GM19193 (cell line): ENCODE results near the gene USP13.

Source experiments
- POLR2A ChIP-seq: IDR thresholded peaks from 4 replicates; pipeline ENCODE4 v1.6.1; 2011; ENCODE audit not compliant: insufficient read depth, insufficient read length; ENCODE audit errors: extremely low read depth

Gene USP13

GRCh38 chr3:179652447-179653095 lies at the start of gene USP13:
TSS of gene USP13 (plus strand) at chr3:179653040. CDS start at chr3:179653226, 186 bp downstream.
- TF ChIP-seq POLR2A = peak; percentile 55

- no peak for TF ChIP-seq POLR2A
These were observed 49.5 kb upstream of the USP13 start for GRCh38 chr3:179603321-179603720.

GRCh38 chr3:179603831-179604230 lies 49.0 kb upstream of the USP13 start:
- no peak for TF ChIP-seq POLR2A

DNA sequence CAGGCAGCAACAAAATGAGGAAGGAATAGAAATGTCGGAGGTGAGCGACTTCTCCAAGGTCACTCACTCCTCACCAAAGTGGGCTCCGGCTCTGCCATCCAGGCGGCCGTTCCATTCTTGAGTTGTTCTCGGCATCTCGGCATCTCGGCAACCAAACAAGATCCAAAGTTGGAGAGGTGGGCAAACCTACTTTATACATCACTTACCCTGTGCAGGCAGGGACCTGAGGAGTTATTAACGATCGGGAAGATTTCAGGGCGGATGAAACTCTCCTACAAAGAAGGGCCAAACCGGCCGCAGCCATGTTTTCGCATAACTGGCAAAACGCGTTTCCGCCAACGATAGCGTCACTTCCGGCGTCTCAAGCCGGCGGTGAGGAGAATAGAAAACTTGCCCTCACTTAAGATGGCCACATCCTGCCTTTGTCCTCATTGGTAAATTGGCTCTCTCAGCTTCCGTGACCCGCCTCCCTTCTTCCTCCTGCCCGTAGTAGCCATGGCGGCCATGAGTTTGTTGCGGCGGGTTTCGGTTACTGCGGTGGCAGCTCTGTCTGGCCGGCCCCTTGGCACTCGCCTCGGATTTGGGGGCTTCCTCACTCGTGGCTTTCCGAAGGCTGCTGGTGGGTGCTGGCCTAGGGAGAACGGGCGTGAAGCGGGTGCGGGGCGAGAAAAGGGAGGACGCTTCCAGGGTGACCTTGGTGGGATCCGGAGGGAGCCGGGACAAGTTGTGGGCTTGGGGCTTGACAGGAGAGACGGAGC lies 48.3 kb upstream of the USP13 start, which contains the start of the genes MRPL47 and NDUFB5:
Gene MRPL47, minus strand, starts transcription at position 318 of the 758 bp plus-strand sequence. Its CDS starts 14 bp downstream, at position 304.
Gene NDUFB5, plus strand, starts transcription at position 474 of the 758 bp plus-strand sequence. Its CDS starts 22 bp downstream, at position 496.
- peak; percentile 89 for TF ChIP-seq POLR2A

- no peak for TF ChIP-seq POLR2A
These were observed 46.2 kb upstream of the USP13 start for GRCh38 chr3:179606534-179607085.

- TF ChIP-seq POLR2A = no peak
These were observed 43.7 kb upstream of the USP13 start for GRCh38 chr3:179608931-179609720.

GRCh38 chr3:179610066-179610465 lies 42.8 kb upstream of the USP13 start:
- no peak for TF ChIP-seq POLR2A

- TF ChIP-seq POLR2A = no peak
These were observed 39.0 kb upstream of the USP13 start for GRCh38 chr3:179613807-179614206.

DNA sequence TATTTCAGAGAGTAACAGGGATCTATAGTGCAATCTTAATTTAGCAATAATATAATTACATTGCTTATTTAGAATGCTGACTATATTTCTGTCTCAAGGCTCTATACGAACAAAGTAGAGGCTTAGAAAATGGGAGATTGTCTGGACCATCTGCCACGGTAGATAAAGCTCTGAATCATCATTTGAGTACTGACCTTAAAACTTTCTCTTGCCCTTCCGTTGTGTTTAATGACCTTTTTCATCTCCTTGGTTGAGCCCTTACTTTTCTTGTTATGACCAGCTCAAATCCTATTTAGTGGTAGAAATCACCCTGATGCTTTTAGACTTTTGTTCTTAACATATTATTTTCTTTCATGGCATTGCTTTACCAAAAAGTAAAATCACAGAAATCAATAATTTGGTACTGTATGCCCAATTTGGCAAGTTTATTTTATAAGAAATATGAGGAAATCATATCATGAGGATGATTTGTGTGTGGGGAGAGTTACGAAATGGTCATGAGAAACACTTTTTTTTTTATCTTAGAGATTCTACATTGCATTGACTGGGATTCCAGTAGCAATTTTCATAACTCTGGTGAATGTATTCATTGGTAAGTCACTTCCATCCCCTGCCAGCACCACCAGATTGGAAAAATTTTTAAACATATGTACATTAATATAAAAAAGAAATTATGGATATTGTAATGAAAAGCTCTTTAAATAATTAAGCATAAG lies 37.2 kb upstream of the USP13 start:
- TF ChIP-seq POLR2A = no peak

DNA sequence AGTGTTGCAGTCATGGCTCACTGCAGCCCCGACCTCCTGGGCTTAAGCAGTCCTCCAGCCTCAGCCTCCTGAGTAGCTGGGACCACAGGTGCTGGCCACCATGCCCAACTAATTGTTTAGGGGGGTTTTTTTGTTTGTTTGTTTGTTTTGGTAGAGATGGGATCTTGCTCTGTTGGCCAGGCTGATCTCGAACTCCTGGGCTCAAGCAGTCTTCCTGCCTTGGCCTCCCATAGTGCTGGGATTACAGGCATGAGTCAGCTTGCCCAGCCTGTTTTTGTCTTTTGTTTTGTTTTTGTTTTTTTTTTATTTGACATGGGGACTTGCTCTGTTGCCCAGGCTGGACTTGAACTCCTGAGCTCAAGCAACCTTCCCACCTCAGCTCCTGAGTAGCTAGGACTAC lies 30.8 kb upstream of the USP13 start:
- no peak for TF ChIP-seq POLR2A

- no peak for TF ChIP-seq POLR2A
These were observed 28.4 kb upstream of the USP13 start for GRCh38 chr3:179624451-179624850.

DNA sequence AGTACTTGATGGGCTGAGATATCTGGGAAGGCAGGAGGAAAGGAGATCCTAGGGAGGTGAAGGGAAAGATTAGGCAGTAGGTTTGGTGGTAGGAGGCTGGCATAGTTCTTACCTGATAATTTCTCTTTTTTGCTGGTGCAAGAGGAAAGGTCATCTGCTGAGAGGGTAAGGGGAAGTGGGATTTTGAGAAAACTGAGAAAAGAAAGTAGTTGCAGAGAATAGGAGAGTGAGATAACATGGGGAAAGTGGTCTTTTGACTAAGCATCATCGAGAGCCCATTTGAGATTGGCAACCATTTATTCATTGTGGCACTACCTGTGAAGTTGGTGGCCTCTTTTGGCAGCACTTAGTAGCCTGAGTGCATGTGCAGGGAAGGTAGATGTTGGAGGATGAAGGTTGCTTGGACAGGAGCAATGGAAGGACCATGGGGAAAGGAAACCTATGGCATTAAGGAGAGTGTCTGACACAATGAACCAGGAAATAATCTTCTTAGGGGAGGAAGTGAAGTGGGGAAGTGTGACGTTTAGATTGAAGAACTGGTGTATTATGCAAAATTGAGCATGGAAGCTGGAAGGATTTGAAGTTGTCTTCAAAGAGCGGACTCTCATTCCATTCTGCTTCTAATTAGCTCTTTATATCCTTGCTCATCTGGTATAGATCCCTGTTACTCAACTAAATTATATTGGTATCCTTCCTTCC lies 21.9 kb upstream of the USP13 start:
- no peak for TF ChIP-seq POLR2A

DNA sequence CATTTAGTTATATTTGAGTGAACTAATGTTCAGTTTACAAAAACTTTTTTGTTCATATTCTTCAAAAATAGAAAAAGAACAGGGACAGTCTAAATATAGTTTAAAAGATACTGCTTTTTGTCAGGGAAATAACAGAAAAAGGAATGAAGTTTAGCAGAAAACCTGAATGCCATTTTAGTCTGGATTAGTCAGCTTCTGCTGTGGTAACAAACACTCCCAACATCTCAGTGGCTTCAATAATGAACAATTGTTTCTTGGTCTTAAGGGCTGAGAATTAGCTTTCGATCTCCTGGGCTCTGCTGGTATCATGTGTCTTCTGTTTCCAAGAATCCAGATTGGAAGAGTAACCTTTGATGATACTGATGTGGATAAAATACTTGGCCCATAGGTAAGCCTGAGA lies 12.4 kb upstream of the USP13 start:
- TF ChIP-seq POLR2A = no peak

DNA sequence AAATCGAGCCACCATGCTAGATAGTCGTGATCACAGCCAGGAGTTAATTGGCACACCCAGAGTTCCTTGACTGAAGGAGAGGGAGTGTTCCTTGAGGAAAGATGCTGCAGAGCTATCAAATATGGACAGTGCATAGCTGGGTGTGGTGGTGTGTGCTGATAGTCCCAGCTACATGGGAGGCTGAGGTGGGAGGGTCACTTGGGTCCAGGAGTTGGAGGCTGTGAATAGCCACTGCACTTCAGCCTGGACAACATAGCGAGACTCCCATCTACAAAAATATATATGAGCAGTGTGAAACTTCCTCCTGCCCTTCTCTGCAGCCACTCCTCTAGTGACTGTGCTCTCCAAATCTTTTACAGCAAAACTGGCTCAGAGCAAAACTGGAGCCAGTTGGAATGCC lies 10.0 kb upstream of the USP13 start:
- no peak for TF ChIP-seq POLR2A
